ENCODE measurements around the gene PRKACB. TPM values are rescaled to one million over a fixed set of nuclear protein-coding genes. Genes with fewer than 3 reads are reported as not detected.

The PRKACB gene
- total and polyA plus RNA-seq, 2 experiments from 2014 or later, result 14.6 to 28.0 TPM

DNA sequence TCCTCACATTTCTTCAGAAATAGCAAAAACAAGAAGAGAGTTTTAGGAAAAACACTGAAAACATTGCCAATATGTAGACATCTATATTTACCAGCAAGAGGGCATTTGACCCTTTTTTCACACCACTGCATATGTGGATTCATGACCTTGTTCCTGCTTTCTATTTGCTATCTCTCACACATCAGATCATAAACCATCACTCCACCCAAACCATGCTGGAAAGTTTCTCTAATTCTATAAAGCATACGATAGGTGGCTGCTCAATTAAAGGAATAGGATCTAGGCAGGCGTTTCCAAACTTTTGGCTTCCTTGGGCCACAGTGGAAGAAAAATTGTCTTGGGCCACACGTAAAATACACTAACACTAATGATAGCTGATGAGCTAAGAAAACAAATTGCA, 121.8 kb downstream of the PRKACB start:
- Mint-ChIP-seq H3K4me3 (no peak overlapping the region), H3K27me3 (ENCODE audit: insufficient read depth, low read depth, poor library complexity) (no peaks in the 10 kb centered on the region), H3K4me1 (peaks cover 2% of the 10 kb centered on the region), H3K27ac (no peak overlapping the region), H3K9me3 (no peaks in the 10 kb centered on the region), H3K36me3 (ENCODE audit: low read depth) (no peaks in the 10 kb centered on the region)
- H3K36me3 ChIP-seq (ENCODE audit: insufficient read depth), result no peaks in the 10 kb centered on the region
- H3K9me2 ChIP-seq (ENCODE audit: insufficient read depth), result no peaks in the 10 kb centered on the region
- no peak overlapping the region for H3K4me2 ChIP-seq
- no peaks in the 10 kb centered on the region for H3K27me3 ChIP-seq (ENCODE audit: insufficient read depth)
- no peak overlapping the region for H3K4me3 ChIP-seq
- TF ChIP-seq, protein P1, sequence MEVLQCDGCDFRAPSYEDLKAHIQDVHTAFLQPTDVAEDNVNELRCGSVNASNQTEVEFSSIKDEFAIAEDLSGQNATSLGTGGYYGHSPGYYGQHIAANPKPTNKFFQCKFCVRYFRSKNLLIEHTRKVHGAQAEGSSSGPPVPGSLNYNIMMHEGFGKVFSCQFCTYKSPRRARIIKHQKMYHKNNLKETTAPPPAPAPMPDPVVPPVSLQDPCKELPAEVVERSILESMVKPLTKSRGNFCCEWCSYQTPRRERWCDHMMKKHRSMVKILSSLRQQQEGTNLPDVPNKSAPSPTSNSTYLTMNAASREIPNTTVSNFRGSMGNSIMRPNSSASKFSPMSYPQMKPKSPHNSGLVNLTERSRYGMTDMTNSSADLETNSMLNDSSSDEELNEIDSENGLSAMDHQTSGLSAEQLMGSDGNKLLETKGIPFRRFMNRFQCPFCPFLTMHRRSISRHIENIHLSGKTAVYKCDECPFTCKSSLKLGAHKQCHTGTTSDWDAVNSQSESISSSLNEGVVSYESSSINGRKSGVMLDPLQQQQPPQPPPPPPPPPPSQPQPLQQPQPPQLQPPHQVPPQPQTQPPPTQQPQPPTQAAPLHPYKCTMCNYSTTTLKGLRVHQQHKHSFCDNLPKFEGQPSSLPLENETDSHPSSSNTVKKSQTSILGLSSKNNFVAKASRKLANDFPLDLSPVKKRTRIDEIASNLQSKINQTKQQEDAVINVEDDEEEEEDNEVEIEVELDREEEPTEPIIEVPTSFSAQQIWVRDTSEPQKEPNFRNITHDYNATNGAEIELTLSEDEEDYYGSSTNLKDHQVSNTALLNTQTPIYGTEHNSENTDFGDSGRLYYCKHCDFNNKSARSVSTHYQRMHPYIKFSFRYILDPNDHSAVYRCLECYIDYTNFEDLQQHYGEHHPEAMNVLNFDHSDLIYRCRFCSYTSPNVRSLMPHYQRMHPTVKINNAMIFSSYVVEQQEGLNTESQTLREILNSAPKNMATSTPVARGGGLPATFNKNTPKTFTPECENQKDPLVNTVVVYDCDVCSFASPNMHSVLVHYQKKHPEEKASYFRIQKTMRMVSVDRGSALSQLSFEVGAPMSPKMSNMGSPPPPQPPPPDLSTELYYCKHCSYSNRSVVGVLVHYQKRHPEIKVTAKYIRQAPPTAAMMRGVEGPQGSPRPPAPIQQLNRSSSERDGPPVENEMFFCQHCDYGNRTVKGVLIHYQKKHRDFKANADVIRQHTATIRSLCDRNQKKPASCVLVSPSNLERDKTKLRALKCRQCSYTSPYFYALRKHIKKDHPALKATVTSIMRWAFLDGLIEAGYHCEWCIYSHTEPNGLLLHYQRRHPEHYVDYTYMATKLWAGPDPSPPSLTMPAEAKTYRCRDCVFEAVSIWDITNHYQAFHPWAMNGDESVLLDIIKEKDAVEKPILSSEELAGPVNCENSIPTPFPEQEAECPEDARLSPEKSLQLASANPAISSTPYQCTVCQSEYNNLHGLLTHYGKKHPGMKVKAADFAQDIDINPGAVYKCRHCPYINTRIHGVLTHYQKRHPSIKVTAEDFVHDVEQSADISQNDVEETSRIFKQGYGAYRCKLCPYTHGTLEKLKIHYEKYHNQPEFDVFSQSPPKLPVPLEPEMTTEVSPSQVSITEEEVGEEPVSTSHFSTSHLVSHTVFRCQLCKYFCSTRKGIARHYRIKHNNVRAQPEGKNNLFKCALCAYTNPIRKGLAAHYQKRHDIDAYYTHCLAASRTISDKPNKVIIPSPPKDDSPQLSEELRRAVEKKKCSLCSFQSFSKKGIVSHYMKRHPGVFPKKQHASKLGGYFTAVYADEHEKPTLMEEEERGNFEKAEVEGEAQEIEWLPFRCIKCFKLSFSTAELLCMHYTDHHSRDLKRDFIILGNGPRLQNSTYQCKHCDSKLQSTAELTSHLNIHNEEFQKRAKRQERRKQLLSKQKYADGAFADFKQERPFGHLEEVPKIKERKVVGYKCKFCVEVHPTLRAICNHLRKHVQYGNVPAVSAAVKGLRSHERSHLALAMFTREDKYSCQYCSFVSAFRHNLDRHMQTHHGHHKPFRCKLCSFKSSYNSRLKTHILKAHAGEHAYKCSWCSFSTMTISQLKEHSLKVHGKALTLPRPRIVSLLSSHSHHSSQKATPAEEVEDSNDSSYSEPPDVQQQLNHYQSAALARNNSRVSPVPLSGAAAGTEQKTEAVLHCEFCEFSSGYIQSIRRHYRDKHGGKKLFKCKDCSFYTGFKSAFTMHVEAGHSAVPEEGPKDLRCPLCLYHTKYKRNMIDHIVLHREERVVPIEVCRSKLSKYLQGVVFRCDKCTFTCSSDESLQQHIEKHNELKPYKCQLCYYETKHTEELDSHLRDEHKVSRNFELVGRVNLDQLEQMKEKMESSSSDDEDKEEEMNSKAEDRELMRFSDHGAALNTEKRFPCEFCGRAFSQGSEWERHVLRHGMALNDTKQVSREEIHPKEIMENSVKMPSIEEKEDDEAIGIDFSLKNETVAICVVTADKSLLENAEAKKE (CRISPR knock-in tag; IDR thresholded peaks at IDR 0.05), result no peak
- TF ChIP-seq, protein P2, sequence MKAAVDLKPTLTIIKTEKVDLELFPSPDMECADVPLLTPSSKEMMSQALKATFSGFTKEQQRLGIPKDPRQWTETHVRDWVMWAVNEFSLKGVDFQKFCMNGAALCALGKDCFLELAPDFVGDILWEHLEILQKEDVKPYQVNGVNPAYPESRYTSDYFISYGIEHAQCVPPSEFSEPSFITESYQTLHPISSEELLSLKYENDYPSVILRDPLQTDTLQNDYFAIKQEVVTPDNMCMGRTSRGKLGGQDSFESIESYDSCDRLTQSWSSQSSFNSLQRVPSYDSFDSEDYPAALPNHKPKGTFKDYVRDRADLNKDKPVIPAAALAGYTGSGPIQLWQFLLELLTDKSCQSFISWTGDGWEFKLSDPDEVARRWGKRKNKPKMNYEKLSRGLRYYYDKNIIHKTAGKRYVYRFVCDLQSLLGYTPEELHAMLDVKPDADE (IDR thresholded peaks at IDR 0.05), result no peak
- TF ChIP-seq CREB1 (CRISPR knock-in tag; IDR thresholded peaks at IDR 0.05; ENCODE audit: low read depth) (no peak), ZNF114 (CRISPR knock-in tag; IDR thresholded peaks at IDR 0.05) (no peak), EZH2 (IDR thresholded peaks at IDR 0.05; ENCODE audit: low read depth, unreplicated experiment) (no peak)
- TF ChIP-seq, protein P3, sequence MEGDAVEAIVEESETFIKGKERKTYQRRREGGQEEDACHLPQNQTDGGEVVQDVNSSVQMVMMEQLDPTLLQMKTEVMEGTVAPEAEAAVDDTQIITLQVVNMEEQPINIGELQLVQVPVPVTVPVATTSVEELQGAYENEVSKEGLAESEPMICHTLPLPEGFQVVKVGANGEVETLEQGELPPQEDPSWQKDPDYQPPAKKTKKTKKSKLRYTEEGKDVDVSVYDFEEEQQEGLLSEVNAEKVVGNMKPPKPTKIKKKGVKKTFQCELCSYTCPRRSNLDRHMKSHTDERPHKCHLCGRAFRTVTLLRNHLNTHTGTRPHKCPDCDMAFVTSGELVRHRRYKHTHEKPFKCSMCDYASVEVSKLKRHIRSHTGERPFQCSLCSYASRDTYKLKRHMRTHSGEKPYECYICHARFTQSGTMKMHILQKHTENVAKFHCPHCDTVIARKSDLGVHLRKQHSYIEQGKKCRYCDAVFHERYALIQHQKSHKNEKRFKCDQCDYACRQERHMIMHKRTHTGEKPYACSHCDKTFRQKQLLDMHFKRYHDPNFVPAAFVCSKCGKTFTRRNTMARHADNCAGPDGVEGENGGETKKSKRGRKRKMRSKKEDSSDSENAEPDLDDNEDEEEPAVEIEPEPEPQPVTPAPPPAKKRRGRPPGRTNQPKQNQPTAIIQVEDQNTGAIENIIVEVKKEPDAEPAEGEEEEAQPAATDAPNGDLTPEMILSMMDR (conservative IDR thresholded peaks at IDR 0.05; ENCODE audit: low read depth in 2 of 2), result no peak
- DNase-seq (ENCODE audit: low spot score) (no peak), ATAC-seq (no peak)
- no peaks in the 10 kb centered on the region; the same call in 1 of the 2 replicates for H4K20me1 ChIP-seq (replicated peaks; ENCODE audit: insufficient read depth)
- no peak overlapping the region for H3K27ac ChIP-seq (ENCODE audit: low read depth)
- H3F3A ChIP-seq (replicated peaks; ENCODE audit: low read depth), result no peaks in the 10 kb centered on the region
- no peak overlapping the region for H2AFZ ChIP-seq
- H3K79me2 ChIP-seq (replicated peaks; ENCODE audit: insufficient read depth), result no peaks in the 10 kb centered on the region
- peaks cover 1% of the 10 kb centered on the region; the same call in 1 of the 2 replicates for H3K4me1 ChIP-seq (ENCODE audit: insufficient read depth)

All from GM23338 (cell line).